GM23248 (cell line): ENCODE data around the gene BICC1.

Source experiments
- EZH2 ChIP-seq: fragments of 200-600 bp; sonication (generic); IDR thresholded peaks from 2 replicates; pipeline ENCODE4 v1.6.1; 2018; ENCODE audit warnings: antibody characterized with exemption, mild to moderate bottlenecking; ENCODE audit not compliant: insufficient read depth, poor library complexity, severe bottlenecking
- EZH2phosphoT487 ChIP-seq: fragments of 200-600 bp; sonication (generic); IDR thresholded peaks from 2 replicates; pipeline ENCODE4 v1.6.1; 2018; ENCODE audit warnings: antibody characterized with exemption, moderate library complexity, mild to moderate bottlenecking, low read depth; ENCODE audit not compliant: insufficient read depth

GRCh38 chr10:58565271-58565670, 52.6 kb downstream of the BICC1 start:
- no peak for TF ChIP-seq EZH2
- TF ChIP-seq EZH2phosphoT487, result no peak
